Measurements from ENCODE around the gene CD8B.

CD8B gene

GRCh38 chr2:86806059-86806857 is 55.4 kb downstream of the CD8B start:
- no peak for DNase-seq (ENCODE audit: low read depth)

- DNase-seq (ENCODE audit: low read depth): no peak
Observed at GRCh38 chr2:86800856-86801567, 60.7 kb downstream of the CD8B start.

GRCh38 chr2:86794861-86795260 is 66.8 kb downstream of the CD8B start:
- DNase-seq (ENCODE audit: low read depth): no peak

- DNase-seq (ENCODE audit: low read depth): no peak
Observed at GRCh38 chr2:86793752-86794151, 67.9 kb downstream of the CD8B start.

- no peak for DNase-seq (ENCODE audit: low read depth)
Observed at GRCh38 chr2:86791573-86791972, 70.1 kb downstream of the CD8B start.

GRCh38 chr2:86790676-86791572 is 70.8 kb downstream of the CD8B start, which contains the start of gene CD8A:
Gene CD8A, minus strand, starts transcription at chr2:86790913. Its CDS starts 88 bp downstream, at chr2:86790825.
- no peak for DNase-seq (ENCODE audit: low read depth)

GRCh38 chr2:86790134-86790675 is 71.5 kb downstream of the CD8B start:
- DNase-seq (ENCODE audit: low read depth): no peak

- no peak for DNase-seq (ENCODE audit: low read depth)
Observed at GRCh38 chr2:86789687-86790133, 72.0 kb downstream of the CD8B start.

GRCh38 chr2:86788881-86789686 is 72.6 kb downstream of the CD8B start:
- no peak for DNase-seq (ENCODE audit: low read depth)

GRCh38 chr2:86788165-86788564 is 73.5 kb downstream of the CD8B start:
- no peak for DNase-seq (ENCODE audit: low read depth)

- no peak for DNase-seq (ENCODE audit: low read depth)
Observed at GRCh38 chr2:86787736-86788135, 74.0 kb downstream of the CD8B start.

GRCh38 chr2:86786001-86786536 is 75.6 kb downstream of the CD8B start:
- DNase-seq (ENCODE audit: low read depth): no peak

- no peak for DNase-seq (ENCODE audit: low read depth)
Observed at GRCh38 chr2:86785456-86785855, 76.2 kb downstream of the CD8B start.

GRCh38 chr2:86783615-86784339 is 77.9 kb downstream of the CD8B start:
- no peak for DNase-seq (ENCODE audit: low read depth)

- DNase-seq (ENCODE audit: low read depth): no peak
Observed at GRCh38 chr2:86782748-86783147, 78.9 kb downstream of the CD8B start.

GRCh38 chr2:86781363-86781762 is 80.3 kb downstream of the CD8B start:
- DNase-seq (ENCODE audit: low read depth): no peak

GRCh38 chr2:86779971-86780370 is 81.7 kb downstream of the CD8B start:
- no peak for DNase-seq (ENCODE audit: low read depth)

GRCh38 chr2:86778957-86779356 is 82.7 kb downstream of the CD8B start:
- no peak for DNase-seq (ENCODE audit: low read depth)

- no peak for DNase-seq (ENCODE audit: low read depth)
Observed at GRCh38 chr2:86776532-86776931, 85.2 kb downstream of the CD8B start.

GRCh38 chr2:86775338-86775737 is 86.3 kb downstream of the CD8B start:
- no peak for DNase-seq (ENCODE audit: low read depth)

Data from stimulated activated CD4-positive, alpha-beta T cell treated with anti-CD3 and anti-CD28 coated beads, Interleukin-2, amount 100 ng/mL, for 4 hours (primary cell).